ENCODE results near the gene NFATC2.

NFATC2 gene

DNA sequence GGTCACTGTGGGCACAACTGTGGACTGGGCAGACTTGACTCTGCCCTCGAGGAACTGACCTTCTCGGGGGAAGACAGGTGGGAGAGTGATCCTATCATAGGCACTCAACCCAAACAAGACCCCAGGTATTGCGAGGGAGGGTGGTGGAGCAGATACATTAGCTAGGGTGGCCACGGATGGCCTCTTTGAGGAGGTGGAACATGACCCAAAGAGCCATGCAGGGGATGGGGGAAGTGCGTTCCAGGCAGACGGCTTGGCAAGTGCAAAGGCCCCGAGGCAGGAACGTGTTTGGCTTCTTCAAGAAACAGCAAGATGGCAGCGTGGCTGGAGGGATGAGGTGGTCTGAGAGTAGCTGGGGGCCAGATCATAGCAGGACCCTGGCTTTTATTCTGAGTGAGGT lies 167.6 kb downstream of the NFATC2 start:
- Histone ChIP-seq H3K9me3 (no peaks in the 10 kb centered on the region), H3K27me3 (no peaks in the 10 kb centered on the region), H3K27ac (no peak overlapping the region), H3K4me1 (peaks cover 0 to 8% (median 0%) of the 10 kb centered on the region in 4 donors), H3K36me3 (no peaks in the 10 kb centered on the region), H3K4me3 (no peak overlapping the region)
- TF ChIP-seq, protein P1, sequence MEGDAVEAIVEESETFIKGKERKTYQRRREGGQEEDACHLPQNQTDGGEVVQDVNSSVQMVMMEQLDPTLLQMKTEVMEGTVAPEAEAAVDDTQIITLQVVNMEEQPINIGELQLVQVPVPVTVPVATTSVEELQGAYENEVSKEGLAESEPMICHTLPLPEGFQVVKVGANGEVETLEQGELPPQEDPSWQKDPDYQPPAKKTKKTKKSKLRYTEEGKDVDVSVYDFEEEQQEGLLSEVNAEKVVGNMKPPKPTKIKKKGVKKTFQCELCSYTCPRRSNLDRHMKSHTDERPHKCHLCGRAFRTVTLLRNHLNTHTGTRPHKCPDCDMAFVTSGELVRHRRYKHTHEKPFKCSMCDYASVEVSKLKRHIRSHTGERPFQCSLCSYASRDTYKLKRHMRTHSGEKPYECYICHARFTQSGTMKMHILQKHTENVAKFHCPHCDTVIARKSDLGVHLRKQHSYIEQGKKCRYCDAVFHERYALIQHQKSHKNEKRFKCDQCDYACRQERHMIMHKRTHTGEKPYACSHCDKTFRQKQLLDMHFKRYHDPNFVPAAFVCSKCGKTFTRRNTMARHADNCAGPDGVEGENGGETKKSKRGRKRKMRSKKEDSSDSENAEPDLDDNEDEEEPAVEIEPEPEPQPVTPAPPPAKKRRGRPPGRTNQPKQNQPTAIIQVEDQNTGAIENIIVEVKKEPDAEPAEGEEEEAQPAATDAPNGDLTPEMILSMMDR (IDR thresholded peaks at IDR 0.05): no peak
- intact Hi-C loops (cut with DNase I; ENCODE audit: low total_unique reads): loop anchor here (5.0 kb wide), 1 partner anchor 222 kb away; no protein-coding TSS in a partner anchor
- DNase-seq: peak in 1 of 2 donors; percentile 51

DNA sequence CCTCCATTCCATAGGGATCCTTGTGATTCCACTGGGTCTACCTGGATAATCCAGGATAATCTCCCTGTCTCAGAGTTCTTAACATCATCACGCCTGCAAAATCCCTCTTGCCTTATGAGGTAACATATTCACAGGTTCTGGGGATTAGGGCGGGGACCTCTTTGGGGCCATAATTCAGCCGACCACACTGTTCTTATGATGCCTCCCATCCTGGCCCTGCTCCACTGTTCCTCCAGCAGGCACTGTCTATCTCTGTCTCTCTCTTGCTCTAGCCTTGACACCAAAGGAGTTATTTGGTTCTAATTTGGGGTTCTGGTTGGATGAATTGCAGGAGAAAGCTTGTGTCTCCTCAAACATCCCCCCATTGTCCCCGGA lies 168.1 kb downstream of the NFATC2 start:
- no peaks in the 10 kb centered on the region for H3K36me3 ChIP-seq
- TF ChIP-seq, protein P1 (IDR thresholded peaks at IDR 0.05): no peak
- DNase-seq: no peak
- no peak overlapping the region for H3K4me3 ChIP-seq
- peaks cover 0 to 8% (median 0%) of the 10 kb centered on the region in 4 donors for H3K4me1 ChIP-seq
- H3K9me3 ChIP-seq: no peaks in the 10 kb centered on the region
- H3K27ac ChIP-seq: no peak overlapping the region
- H3K27me3 ChIP-seq: no peaks in the 10 kb centered on the region
- intact Hi-C loops (cut with DNase I; ENCODE audit: low total_unique reads): loop anchor here (5.0 kb wide), 1 partner anchor 223 kb away; no protein-coding TSS in a partner anchor

DNA sequence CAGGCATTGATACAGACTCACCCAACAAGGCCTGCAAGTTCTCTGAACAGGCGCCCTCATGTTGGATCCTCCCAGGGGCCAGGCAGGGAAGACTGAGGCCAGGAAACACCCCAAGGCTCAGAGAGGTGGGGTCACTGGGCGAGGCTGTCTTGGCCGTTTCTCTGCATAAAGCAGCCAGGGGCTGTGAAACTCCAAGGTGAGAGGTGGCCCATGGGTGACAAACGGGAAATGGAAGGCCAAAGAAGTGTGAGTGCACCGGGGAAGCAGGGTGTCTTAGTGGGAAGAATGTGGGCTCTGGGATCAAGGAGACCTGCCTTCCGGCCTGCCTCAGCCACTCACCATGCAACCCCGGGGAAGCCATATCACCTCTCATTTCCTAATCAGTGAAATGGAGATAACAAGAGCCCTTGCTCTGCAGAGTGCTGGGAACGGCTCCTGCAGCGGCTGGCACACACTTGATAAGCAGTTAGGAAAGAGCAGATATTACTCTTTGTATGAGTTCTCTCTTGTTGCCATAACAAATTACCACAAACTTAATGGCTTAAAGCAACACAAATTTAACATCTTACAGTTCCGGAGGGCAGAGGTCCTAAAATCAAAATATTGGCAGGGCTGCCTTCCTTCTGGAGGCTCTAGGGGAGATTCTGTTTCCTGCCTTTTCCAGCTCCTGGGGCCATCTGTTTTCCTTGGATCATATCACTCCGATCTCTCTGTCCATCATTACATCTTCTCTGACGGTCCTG lies 168.6 kb downstream of the NFATC2 start:
- TF ChIP-seq, protein P1 (IDR thresholded peaks at IDR 0.05): no peak
- Histone ChIP-seq H3K27me3 (no peaks in the 10 kb centered on the region), H3K9me3 (no peaks in the 10 kb centered on the region), H3K4me1 (peaks cover 0 to 8% (median 0%) of the 10 kb centered on the region in 4 donors), H3K27ac (no peak overlapping the region), H3K36me3 (no peaks in the 10 kb centered on the region), H3K4me3 (no peak overlapping the region)
- DNase-seq: no peak
- intact Hi-C loops (cut with DNase I; ENCODE audit: low total_unique reads): loop anchor here (5.0 kb wide), 1 partner anchor 223 kb away; no protein-coding TSS in a partner anchor

DNA sequence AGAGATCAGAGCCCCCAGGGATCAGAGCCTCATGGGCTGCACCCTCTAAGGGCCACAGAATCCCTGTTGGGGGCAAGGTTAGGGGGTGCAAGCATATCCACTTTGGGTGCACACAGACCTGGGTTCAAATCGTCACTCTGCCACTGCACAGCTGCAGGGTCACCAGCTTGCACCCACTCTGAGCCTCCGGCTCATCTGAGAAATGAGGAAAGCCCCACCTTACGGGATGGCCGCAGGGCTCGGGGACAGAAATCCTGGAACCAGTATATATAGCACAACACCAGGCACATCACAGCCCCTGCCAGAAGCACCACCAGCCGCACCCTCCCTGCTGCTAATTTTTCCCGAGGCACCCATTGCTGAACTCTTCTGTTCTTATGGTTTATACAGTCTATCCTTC lies 169.6 kb downstream of the NFATC2 start:
- TF ChIP-seq, protein P1 (IDR thresholded peaks at IDR 0.05): no peak
- Histone ChIP-seq H3K4me3 (no peak overlapping the region), H3K4me1 (peaks cover 0 to 8% (median 0%) of the 10 kb centered on the region in 4 donors), H3K27ac (no peak overlapping the region), H3K27me3 (no peaks in the 10 kb centered on the region), H3K9me3 (no peaks in the 10 kb centered on the region), H3K36me3 (no peaks in the 10 kb centered on the region)
- intact Hi-C loops (cut with DNase I; ENCODE audit: low total_unique reads): loop anchor here (5.0 kb wide), 1 partner anchor 224 kb away; no protein-coding TSS in a partner anchor
- no peak for DNase-seq

DNA sequence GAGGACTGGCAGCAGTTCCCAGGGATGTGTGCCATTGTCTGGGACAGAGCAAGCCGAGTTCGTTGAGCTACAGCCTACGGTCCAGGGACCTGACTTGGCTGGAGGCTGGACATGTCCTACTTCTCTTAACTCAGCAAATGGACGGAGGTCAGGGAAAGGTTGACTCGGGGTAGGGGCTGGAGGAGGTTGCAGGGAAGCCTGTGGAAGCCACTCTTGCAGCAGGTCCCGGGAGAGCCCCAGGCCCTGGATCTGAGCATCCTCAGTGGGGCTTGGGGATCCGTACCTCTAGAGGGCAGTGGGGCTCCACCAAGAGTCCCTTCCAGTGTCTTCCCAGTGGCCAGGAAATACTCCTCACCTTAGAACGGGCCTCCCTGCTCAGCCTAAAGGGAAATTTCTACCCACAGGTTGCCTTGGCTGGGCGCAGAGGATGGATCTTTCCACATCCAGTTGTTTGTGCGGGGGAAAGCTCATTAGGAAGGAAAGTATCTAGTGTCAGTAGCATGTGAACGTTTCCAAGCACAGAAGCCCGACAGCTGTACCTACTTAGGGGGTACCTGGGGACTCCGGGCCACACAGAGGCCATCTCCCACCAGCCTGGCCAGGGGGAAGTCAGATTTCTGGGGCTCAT lies 170.2 kb downstream of the NFATC2 start:
- no peaks in the 10 kb centered on the region for H3K27me3 ChIP-seq
- no peaks in the 10 kb centered on the region for H3K36me3 ChIP-seq
- no peak overlapping the region for H3K4me3 ChIP-seq
- intact Hi-C loops (cut with DNase I; ENCODE audit: low total_unique reads): loop anchor here (5.0 kb wide), 1 partner anchor 225 kb away; no protein-coding TSS in a partner anchor
- DNase-seq: peak in 1 of 2 donors; percentile 57
- peaks cover 0 to 8% (median 0%) of the 10 kb centered on the region in 4 donors for H3K4me1 ChIP-seq
- no peaks in the 10 kb centered on the region for H3K9me3 ChIP-seq
- no peak overlapping the region for H3K27ac ChIP-seq
- TF ChIP-seq, protein P1 (IDR thresholded peaks at IDR 0.05): peak; percentile 75
